Measurements from ENCODE around the gene ECT2L. TPM values are rescaled to one million over a fixed set of nuclear protein-coding genes. Genes with fewer than 3 reads are reported as not detected.

The ECT2L gene
- total RNA-seq, 1 experiment from 2014 or later, result not detected

DNA sequence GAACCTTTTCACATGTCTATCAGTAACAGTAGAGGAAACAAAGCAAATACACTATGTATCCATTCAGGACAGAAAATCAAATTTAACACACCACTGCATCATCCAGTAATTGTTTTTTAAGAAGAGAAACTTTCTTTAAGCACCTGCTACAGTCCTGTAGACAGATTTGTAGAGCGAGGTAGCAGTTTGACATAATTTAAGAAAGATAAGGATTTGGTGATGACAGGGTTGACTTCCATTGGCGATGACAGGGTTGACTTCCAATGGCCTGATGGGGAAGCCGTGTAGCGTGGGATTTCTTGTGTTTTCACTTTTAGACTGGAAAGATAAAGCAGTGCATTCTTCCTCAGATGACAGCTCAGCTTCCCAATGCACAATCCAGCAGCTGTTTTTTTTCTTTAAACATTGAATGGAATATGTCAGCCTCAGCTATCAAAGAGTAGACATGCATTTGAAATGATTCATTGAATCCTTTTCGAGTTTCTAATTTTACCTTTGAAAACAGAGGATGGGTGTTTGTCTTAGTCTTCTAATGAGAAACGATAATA lies 68.5 kb downstream of the ECT2L start:
- intact Hi-C loops (cut with micrococcal nuclease; ENCODE audit: unreplicated experiment), result no loop called here
- ChIA-PET POLR2A (ENCODE audit: unreplicated experiment) (interaction anchor here (0.6 to 0.7 kb wide), 2 partner anchors 58 to 239 kb away, joined by 3 to 5 read pairs; no protein-coding TSS in a partner anchor), CTCF (no interaction called here)
- Histone ChIP-seq H3K27me3 (ENCODE audit: insufficient read depth, low read depth) (no peaks in the 10 kb centered on the region), H3K36me3 (ENCODE audit: low read depth) (no peaks in the 10 kb centered on the region), H4K20me1 (ENCODE audit: insufficient read depth) (no peaks in the 10 kb centered on the region), H2AFZ (no peak overlapping the region), H3K9me2 (ENCODE audit: insufficient read depth) (no peaks in the 10 kb centered on the region), H3K9me3 (ENCODE audit: insufficient read depth, low read depth) (no peaks in the 10 kb centered on the region), H3K4me3 (no peak overlapping the region), H3K4me1 (replicated peaks; ENCODE audit: insufficient read depth) (no peaks in the 10 kb centered on the region), H3K4me2 (no peak overlapping the region), H3K79me2 (ENCODE audit: low read depth) (no peaks in the 10 kb centered on the region), H3K27ac (no peak overlapping the region), H3F3A (ENCODE audit: insufficient read depth, low read depth) (no peaks in the 10 kb centered on the region)
- DNase-seq, result no peak
- TF ChIP-seq EZH2 (IDR thresholded peaks at IDR 0.05; ENCODE audit: low read depth), result no peak
- TF ChIP-seq, protein P1, sequence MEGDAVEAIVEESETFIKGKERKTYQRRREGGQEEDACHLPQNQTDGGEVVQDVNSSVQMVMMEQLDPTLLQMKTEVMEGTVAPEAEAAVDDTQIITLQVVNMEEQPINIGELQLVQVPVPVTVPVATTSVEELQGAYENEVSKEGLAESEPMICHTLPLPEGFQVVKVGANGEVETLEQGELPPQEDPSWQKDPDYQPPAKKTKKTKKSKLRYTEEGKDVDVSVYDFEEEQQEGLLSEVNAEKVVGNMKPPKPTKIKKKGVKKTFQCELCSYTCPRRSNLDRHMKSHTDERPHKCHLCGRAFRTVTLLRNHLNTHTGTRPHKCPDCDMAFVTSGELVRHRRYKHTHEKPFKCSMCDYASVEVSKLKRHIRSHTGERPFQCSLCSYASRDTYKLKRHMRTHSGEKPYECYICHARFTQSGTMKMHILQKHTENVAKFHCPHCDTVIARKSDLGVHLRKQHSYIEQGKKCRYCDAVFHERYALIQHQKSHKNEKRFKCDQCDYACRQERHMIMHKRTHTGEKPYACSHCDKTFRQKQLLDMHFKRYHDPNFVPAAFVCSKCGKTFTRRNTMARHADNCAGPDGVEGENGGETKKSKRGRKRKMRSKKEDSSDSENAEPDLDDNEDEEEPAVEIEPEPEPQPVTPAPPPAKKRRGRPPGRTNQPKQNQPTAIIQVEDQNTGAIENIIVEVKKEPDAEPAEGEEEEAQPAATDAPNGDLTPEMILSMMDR (conservative IDR thresholded peaks at IDR 0.05), result no peak
- no TSS peak for BruUV-seq (replicated peaks)

DNA sequence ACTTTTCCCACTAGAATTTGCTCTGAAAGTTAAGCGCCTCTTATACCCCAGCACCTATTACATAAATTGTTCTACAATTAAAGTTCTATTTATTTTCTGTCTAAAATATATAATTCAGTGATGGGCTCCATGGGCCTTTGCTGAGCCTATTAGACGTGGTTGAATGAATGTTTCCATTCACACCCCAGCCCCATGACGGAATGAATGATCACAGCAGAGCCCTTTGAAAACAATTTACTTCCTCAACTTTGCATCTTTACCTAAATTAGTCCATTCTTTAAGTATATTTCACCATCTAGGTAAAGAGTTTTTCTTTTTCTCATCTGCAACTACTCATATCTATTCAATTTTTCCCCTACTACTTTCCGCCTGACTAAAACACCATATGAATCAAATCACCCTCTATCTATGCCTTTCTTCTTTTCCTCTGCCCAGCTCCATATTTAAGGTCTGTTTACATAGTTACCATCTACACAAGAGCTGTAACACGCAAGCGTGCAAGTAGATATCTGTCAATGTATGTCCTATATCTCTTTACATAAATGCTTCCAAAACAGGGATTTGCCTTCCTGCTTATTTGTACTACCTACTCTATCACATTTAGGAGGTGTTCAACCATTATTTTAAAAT lies 69.7 kb downstream of the ECT2L start:
- no peaks in the 10 kb centered on the region for H3K4me1 ChIP-seq (replicated peaks; ENCODE audit: insufficient read depth)
- H3K4me2 ChIP-seq, result no peak overlapping the region
- H3K27ac ChIP-seq, result no peak overlapping the region
- intact Hi-C loops (cut with micrococcal nuclease; ENCODE audit: unreplicated experiment), result no loop called here
- no TSS peak for BruUV-seq (replicated peaks)
- H3K4me3 ChIP-seq, result no peak overlapping the region
- H3K36me3 ChIP-seq (ENCODE audit: low read depth), result no peaks in the 10 kb centered on the region
- no peaks in the 10 kb centered on the region for H3K27me3 ChIP-seq (ENCODE audit: insufficient read depth, low read depth)
- no peaks in the 10 kb centered on the region for H4K20me1 ChIP-seq (ENCODE audit: insufficient read depth)
- CTCF ChIA-PET, result interaction anchor here (0.6 kb wide), 1 partner anchor 516 kb away, joined by 6 read pairs; no protein-coding TSS in a partner anchor
- no peak overlapping the region for H2AFZ ChIP-seq
- no peak for DNase-seq
- POLR2A ChIA-PET (ENCODE audit: unreplicated experiment), result no interaction called here
- TF ChIP-seq EZH2 (IDR thresholded peaks at IDR 0.05; ENCODE audit: low read depth), result no peak
- TF ChIP-seq, protein P1 (conservative IDR thresholded peaks at IDR 0.05), result no peak
- no peaks in the 10 kb centered on the region for H3K79me2 ChIP-seq (ENCODE audit: low read depth)
- H3K9me3 ChIP-seq (ENCODE audit: insufficient read depth, low read depth), result no peaks in the 10 kb centered on the region
- H3K9me2 ChIP-seq (ENCODE audit: insufficient read depth), result no peaks in the 10 kb centered on the region
- no peaks in the 10 kb centered on the region for H3F3A ChIP-seq (ENCODE audit: insufficient read depth, low read depth)

DNA sequence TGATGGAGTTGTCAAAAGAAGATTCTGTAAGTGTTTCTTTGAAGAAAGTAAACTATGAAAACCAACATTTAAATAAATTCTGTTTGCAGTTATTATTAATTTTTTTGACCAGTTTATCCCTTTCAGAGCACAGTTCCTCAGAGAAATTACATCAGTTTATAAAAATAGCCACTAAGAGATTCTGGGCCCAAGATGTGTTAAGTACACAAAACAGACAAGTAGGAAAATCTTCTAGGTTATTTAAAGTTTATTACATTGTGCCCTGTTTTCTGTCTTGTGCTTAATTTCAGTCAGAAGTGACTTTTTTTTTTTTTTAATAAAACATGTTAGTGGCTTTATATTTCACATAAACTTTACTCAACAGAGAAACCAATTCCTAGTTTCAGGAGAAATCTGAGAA lies 72.3 kb downstream of the ECT2L start:
- TF ChIP-seq, protein P1 (conservative IDR thresholded peaks at IDR 0.05), result no peak
- TF ChIP-seq EZH2 (IDR thresholded peaks at IDR 0.05; ENCODE audit: low read depth), result no peak
- Histone ChIP-seq H3K79me2 (ENCODE audit: low read depth) (no peaks in the 10 kb centered on the region), H3F3A (ENCODE audit: insufficient read depth, low read depth) (no peaks in the 10 kb centered on the region), H2AFZ (no peak overlapping the region), H3K27me3 (ENCODE audit: insufficient read depth, low read depth) (no peaks in the 10 kb centered on the region), H4K20me1 (ENCODE audit: insufficient read depth) (no peaks in the 10 kb centered on the region), H3K4me3 (no peak overlapping the region), H3K9me3 (ENCODE audit: insufficient read depth, low read depth) (no peaks in the 10 kb centered on the region), H3K36me3 (ENCODE audit: low read depth) (no peaks in the 10 kb centered on the region), H3K4me1 (replicated peaks; ENCODE audit: insufficient read depth) (no peaks in the 10 kb centered on the region), H3K4me2 (no peak overlapping the region), H3K9me2 (ENCODE audit: insufficient read depth) (no peaks in the 10 kb centered on the region), H3K27ac (no peak overlapping the region)
- CTCF ChIA-PET, result no interaction called here
- POLR2A ChIA-PET (ENCODE audit: unreplicated experiment), result no interaction called here
- no TSS peak for BruUV-seq (replicated peaks)
- intact Hi-C loops (cut with micrococcal nuclease; ENCODE audit: unreplicated experiment), result no loop called here
- no peak for DNase-seq

All from PC-9 (cell line).